ENCODE data around the gene OR13J1.

- TF ChIP-seq EP300 (IDR thresholded peaks at IDR 0.05) (no peak), POLR2A (IDR thresholded peaks at IDR 0.05) (no peak)
- TF ChIP-seq, protein P1, sequence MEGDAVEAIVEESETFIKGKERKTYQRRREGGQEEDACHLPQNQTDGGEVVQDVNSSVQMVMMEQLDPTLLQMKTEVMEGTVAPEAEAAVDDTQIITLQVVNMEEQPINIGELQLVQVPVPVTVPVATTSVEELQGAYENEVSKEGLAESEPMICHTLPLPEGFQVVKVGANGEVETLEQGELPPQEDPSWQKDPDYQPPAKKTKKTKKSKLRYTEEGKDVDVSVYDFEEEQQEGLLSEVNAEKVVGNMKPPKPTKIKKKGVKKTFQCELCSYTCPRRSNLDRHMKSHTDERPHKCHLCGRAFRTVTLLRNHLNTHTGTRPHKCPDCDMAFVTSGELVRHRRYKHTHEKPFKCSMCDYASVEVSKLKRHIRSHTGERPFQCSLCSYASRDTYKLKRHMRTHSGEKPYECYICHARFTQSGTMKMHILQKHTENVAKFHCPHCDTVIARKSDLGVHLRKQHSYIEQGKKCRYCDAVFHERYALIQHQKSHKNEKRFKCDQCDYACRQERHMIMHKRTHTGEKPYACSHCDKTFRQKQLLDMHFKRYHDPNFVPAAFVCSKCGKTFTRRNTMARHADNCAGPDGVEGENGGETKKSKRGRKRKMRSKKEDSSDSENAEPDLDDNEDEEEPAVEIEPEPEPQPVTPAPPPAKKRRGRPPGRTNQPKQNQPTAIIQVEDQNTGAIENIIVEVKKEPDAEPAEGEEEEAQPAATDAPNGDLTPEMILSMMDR (IDR thresholded peaks at IDR 0.05): no peak
Observed at GRCh38 chr9:35911690-35912089, 41.5 kb upstream of the OR13J1 start.

Data from ovary (tissue), 3 donors.